IMR-90 (cell line): ENCODE data around the gene CCNL2. TPM values are rescaled to one million over a fixed set of nuclear protein-coding genes. Genes with fewer than 3 reads are reported as not detected.

Experiments used
- ATAC-seq: fragments of 200-7000 bp; cut with Tn5 transposase; 2 replicates; pipeline ENCODE4 v1.9.1; 2020; ENCODE audit warnings: low read depth, mild to moderate bottlenecking, moderate library complexity
- BruUV-seq: library from RNA; stranded (reverse); fragments of 400-500 nt; replicated peaks from 2 replicates; lab custom pipeline; 2021; lab: Mats Ljungman, UMichigan
- CTCF ChIA-PET: fragments of 300-600 bp; formaldehyde crosslinking; extraction: SDS; loops from one replicate; lab custom pipeline; 2021; ENCODE audit warnings: antibody characterized with exemption; lab: Yijun Ruan, JAX
- POLR2A ChIA-PET: fragments of 300-600 bp; sonication (Branson Sonifier 250); formaldehyde crosslinking; loops from one replicate; lab custom pipeline; 2022; ENCODE audit warnings: antibody characterized with exemption; ENCODE audit not compliant: unreplicated experiment; lab: Charles Lee
- DNase-seq: peaks from one replicate; pipeline ENCODE4 v3.0.0; 2013
- H2AFZ ChIP-seq: replicated peaks from 2 replicates; pipeline ENCODE3; 2013; ENCODE audit warnings: low read length, mild to moderate bottlenecking; ENCODE audit not compliant: poor library complexity
- H2AK5ac ChIP-seq: 2 replicates; pipeline ENCODE4 v1.6.1; 2013; ENCODE audit warnings: low read depth, low read length, inconsistent platforms
- H2AK9ac ChIP-seq: replicated peaks from 2 replicates; pipeline ENCODE3; 2013; ENCODE audit warnings: mild to moderate bottlenecking, low read depth, low read length, moderate library complexity; ENCODE audit not compliant: poor library complexity
- H2BK120ac ChIP-seq: 2 replicates; pipeline ENCODE4 v1.6.1; 2013; ENCODE audit warnings: low read depth, low read length, inconsistent platforms
- H2BK15ac ChIP-seq: 3 replicates; pipeline ENCODE4 v1.6.1; 2013; ENCODE audit warnings: low read depth, low read length, inconsistent platforms
- H2BK20ac ChIP-seq: 2 replicates; pipeline ENCODE4 v1.6.1; 2013; ENCODE audit warnings: low read depth, mild to moderate bottlenecking, inconsistent platforms, low read length, moderate library complexity
- H2BK5ac ChIP-seq: 2 replicates; pipeline ENCODE4 v1.6.1; 2013; ENCODE audit warnings: mild to moderate bottlenecking, low read depth, low read length, inconsistent platforms; ENCODE audit not compliant: poor library complexity, severe bottlenecking
- H3K14ac ChIP-seq: replicated peaks from 2 replicates; pipeline ENCODE4 v1.6.1; 2013; ENCODE audit warnings: low read depth, low read length, inconsistent platforms
- H3K18ac ChIP-seq: 2 replicates; pipeline ENCODE4 v1.6.1; 2013; ENCODE audit warnings: low read depth, low read length, control low read depth
- H3K23ac ChIP-seq: 2 replicates; pipeline ENCODE4 v1.6.1; 2013; ENCODE audit warnings: low read depth, low read length, inconsistent platforms
- H3K27ac ChIP-seq: 2 replicates; pipeline ENCODE4 v1.5.1; 2013; ENCODE audit warnings: mild to moderate bottlenecking, control low read depth, low read length; ENCODE audit not compliant: insufficient read depth
- H3K27me3 ChIP-seq: 2 replicates; pipeline ENCODE4 v1.6.1; 2013; ENCODE audit warnings: low read length; ENCODE audit not compliant: control insufficient read depth, insufficient read depth
- H3K36me3 ChIP-seq: 2 replicates; pipeline ENCODE4 v1.6.1; 2013; ENCODE audit warnings: low read length, mixed read lengths; ENCODE audit not compliant: control insufficient read depth, insufficient read depth
- H3K4ac ChIP-seq: 2 replicates; pipeline ENCODE4 v1.6.1; 2013; ENCODE audit warnings: low read depth, low read length, inconsistent platforms
- H3K4me1 ChIP-seq: 2 replicates; pipeline ENCODE4 v1.6.1; 2013; ENCODE audit warnings: low read length, mixed read lengths; ENCODE audit not compliant: control insufficient read depth, insufficient read depth
- H3K4me2 ChIP-seq: 2 replicates; pipeline ENCODE4 v1.6.1; 2013; ENCODE audit warnings: low read depth, mild to moderate bottlenecking, control low read depth, low read length, moderate library complexity
- H3K4me3 ChIP-seq: 2 replicates; pipeline ENCODE4 v1.5.1; 2013; ENCODE audit warnings: low read depth, mild to moderate bottlenecking, control low read depth, low read length, moderate library complexity; ENCODE audit not compliant: insufficient read depth
- H3K56ac ChIP-seq: 2 replicates; pipeline ENCODE4 v1.6.1; 2013; ENCODE audit warnings: low read length, inconsistent platforms; ENCODE audit not compliant: insufficient read depth; ENCODE audit errors: extremely low read depth
- H3K79me1 ChIP-seq, 2 experiments: 2 replicates each; pipeline ENCODE4 v1.6.1; 2013; ENCODE audit warnings: low read length in 2 of 2, inconsistent platforms in 1 of 2, low read depth in 1 of 2
- H3K9ac ChIP-seq: 2 replicates; pipeline ENCODE4 v1.6.1; 2013; ENCODE audit warnings: low read depth, low read length, control low read depth
- H3K9me1 ChIP-seq: 2 replicates; pipeline ENCODE4 v1.6.1; 2013; ENCODE audit warnings: low read length, inconsistent platforms; ENCODE audit not compliant: insufficient read depth
- H3K9me3 ChIP-seq: 2 replicates; pipeline ENCODE4 v1.6.1; 2013; ENCODE audit warnings: low read length; ENCODE audit not compliant: control insufficient read depth, insufficient read depth
- H4K20me1 ChIP-seq: 2 replicates; pipeline ENCODE4 v1.6.1; 2013; ENCODE audit warnings: low read length, inconsistent platforms; ENCODE audit not compliant: insufficient read depth
- H4K5ac ChIP-seq: 2 replicates; pipeline ENCODE4 v1.6.1; 2013; ENCODE audit warnings: mild to moderate bottlenecking, low read depth, low read length, control low read depth
- H4K8ac ChIP-seq, 2 experiments: 2 replicates each; pipeline ENCODE4 v1.6.1; 2013; ENCODE audit warnings: low read depth in 2 of 2, low read length in 2 of 2, control low read depth in 1 of 2, inconsistent platforms in 1 of 2
- H4K91ac ChIP-seq: 2 replicates; pipeline ENCODE4 v1.6.1; 2013; ENCODE audit warnings: low read depth, low read length, inconsistent platforms; ENCODE audit not compliant: insufficient read depth
- CEBPB ChIP-seq: IDR thresholded peaks from 2 replicates; pipeline ENCODE4 v1.6.1; 2012; ENCODE audit warnings: low read depth, low read length, improper control_type of control experiment
- CHD1 ChIP-seq: IDR thresholded peaks from 2 replicates; pipeline ENCODE4 v1.6.1; 2012; ENCODE audit warnings: low read depth, low read length, improper control_type of control experiment
- CTCF ChIP-seq: conservative IDR thresholded peaks from 2 replicates; pipeline ENCODE4 v1.5.1; 2012; ENCODE audit warnings: mild to moderate bottlenecking, low read depth, low read length, improper control_type of control experiment
- MAFK ChIP-seq: IDR thresholded peaks from 2 replicates; pipeline ENCODE4 v1.6.1; 2012; ENCODE audit warnings: low read depth, low read length, improper control_type of control experiment
- POLR2A ChIP-seq: IDR thresholded peaks from 2 replicates; pipeline ENCODE4 v1.6.1; 2012; ENCODE audit warnings: mild to moderate bottlenecking, low read depth, low read length
- WGBS, 2 experiments: methylation state at CpG; one replicate each; pipeline versions ENCODE4 v1.1.5 to v1.1.7; 2013; ENCODE audit warnings: missing lambda C conversion rate in 2 of 2; ENCODE audit not compliant: insufficient read length in 1 of 2; ENCODE audit errors: extremely low coverage in 2 of 2; 5-methylcytosine and 5-hydroxymethylcytosine counted together
- dilution Hi-C: fragments of 300-500 bp; cut with HindIII; formaldehyde crosslinking; loops from one replicate; pipeline ENCODE4 v1.14.3; 2018; ENCODE audit warnings: low sequenced_read_pairs; ENCODE audit not compliant: unreplicated experiment
- in situ Hi-C: fragments of 300-500 bp; cut with MboI; formaldehyde crosslinking; loops from 3 replicates; pipeline ENCODE4 v1.14.3; 2019; ENCODE audit warnings: low sequenced_read_pairs, inconsistent platforms, mixed read lengths
- intact Hi-C: fragments of 100-400 bp; cut with micrococcal nuclease; formaldehyde crosslinking; loops from 2 replicates; pipeline ENCODE4 v1.10.0; 2022
- polyA plus RNA-seq, 3 experiments: library from polyadenylated mRNA; depleted of rRNA; stranded (reverse); fragments of >200 nt; gene quantifications; 2 replicates each; pipeline ENCODE4 v1.2.3, GENCODE V29; 2012; ENCODE audit warnings: low replicate concordance in 1 of 3
- total RNA-seq: library from RNA; depleted of rRNA; stranded (reverse); fragments of >200 nt; gene quantifications from 2 replicates; pipeline ENCODE4 v1.2.3, GENCODE V29; 2012

The CCNL2 gene
- total and polyA plus RNA-seq, 2 of the 4 experiments (the other 2 are of a cell fraction) = 53.9 to 239 TPM

GRCh38 chr1:1338278-1338677, 60.9 kb downstream of the CCNL2 start:
- Histone ChIP-seq H4K8ac (no peak overlapping the region), H3K56ac (no peak overlapping the region), H3K79me1 (peaks cover 12 to 21% of the 10 kb centered on the region in 2 experiments), H4K5ac (no peak overlapping the region), H2AK5ac (no peak overlapping the region), H3K4me3 (no peak overlapping the region), H3K27me3 (no peaks in the 10 kb centered on the region), H2AFZ (no peak overlapping the region), H3K14ac (no peak overlapping the region), H3K36me3 (peaks cover 48% of the 10 kb centered on the region), H3K27ac (no peak overlapping the region), H3K9ac (no peak overlapping the region), H4K20me1 (peaks cover 23% of the 10 kb centered on the region), H3K18ac (no peak overlapping the region), H2BK5ac (no peak overlapping the region), H3K4ac (no peak overlapping the region), H2AK9ac (no peak overlapping the region), H2BK20ac (no peak overlapping the region), H3K4me1 (no peaks in the 10 kb centered on the region), H2BK120ac (no peak overlapping the region), H2BK15ac (no peak overlapping the region), H3K4me2 (no peak overlapping the region), H3K9me1 (peaks cover 9% of the 10 kb centered on the region), H3K23ac (no peak overlapping the region), H4K91ac (no peak overlapping the region), H3K9me3 (no peaks in the 10 kb centered on the region)
- ATAC-seq (no peak), DNase-seq (no peak)
- no peak for TF ChIP-seq CEBPB
- no peak for TF ChIP-seq MAFK
- no peak for TF ChIP-seq CTCF
- TF ChIP-seq CHD1 = no peak
- TF ChIP-seq POLR2A = no peak
- BruUV-seq = no TSS peak
- in situ Hi-C loops = no loop called here
- WGBS, 2 experiments = 98% methylated on average over 27 of the region's 36 CpGs; no CpG with 5 or more reads in 1 of the 2 experiments
- POLR2A ChIA-PET = no interaction called here
- intact Hi-C loops = no loop called here
- CTCF ChIA-PET = no interaction called here
- dilution Hi-C loops = no loop called here
